Measurements from ENCODE around the gene APH1B.

APH1B gene

DNA sequence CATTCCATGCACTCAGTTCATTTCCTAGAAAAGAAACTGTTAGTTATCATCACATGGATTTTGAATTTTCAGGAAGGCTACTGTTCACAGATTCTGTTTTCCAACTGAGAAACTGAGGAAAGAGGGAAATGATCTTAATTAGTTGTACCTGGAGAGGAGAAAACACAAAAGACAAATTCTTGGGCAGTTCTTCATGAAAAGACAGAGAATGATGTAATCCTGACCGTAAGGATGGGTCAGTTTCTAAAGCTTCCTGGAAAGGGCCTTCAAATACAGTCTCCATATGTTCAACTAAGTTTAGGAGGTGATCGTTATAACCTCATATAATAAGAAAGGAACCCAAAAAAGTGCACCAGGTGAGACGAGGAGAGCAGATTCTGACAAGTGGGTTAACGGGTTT, 59.6 kb downstream of the APH1B start:
- Mint-ChIP-seq H3K27ac (no peak overlapping the region), H3K9me3 (no peaks in the 10 kb centered on the region), H3K27me3 (ENCODE audit: low read depth, poor library complexity) (peaks cover 26% of the 10 kb centered on the region), H3K36me3 (ENCODE audit: low read depth) (peaks cover 40% of the 10 kb centered on the region), H3K4me1 (peaks cover 25% of the 10 kb centered on the region), H3K4me3 (no peak overlapping the region)
- no peak for DNase-seq
- TF ChIP-seq CTCF (IDR thresholded peaks at IDR 0.05), result no peak

GRCh38 chr15:63338170-63338569, 60.8 kb downstream of the APH1B start:
- H3K9me3 Mint-ChIP-seq, result no peaks in the 10 kb centered on the region
- peaks cover 44% of the 10 kb centered on the region for H3K36me3 Mint-ChIP-seq (ENCODE audit: low read depth)
- no peak overlapping the region for H3K4me3 Mint-ChIP-seq
- H3K27ac Mint-ChIP-seq, result no peak overlapping the region
- no peak for TF ChIP-seq CTCF (IDR thresholded peaks at IDR 0.05)
- no peak for DNase-seq
- peaks cover 14% of the 10 kb centered on the region for H3K4me1 Mint-ChIP-seq
- peaks cover 26% of the 10 kb centered on the region for H3K27me3 Mint-ChIP-seq (ENCODE audit: low read depth, poor library complexity)

GRCh38 chr15:63339006-63339766, 61.8 kb downstream of the APH1B start:
- no peak for TF ChIP-seq CTCF (IDR thresholded peaks at IDR 0.05)
- Mint-ChIP-seq H3K4me1 (peaks cover 18% of the 10 kb centered on the region), H3K27me3 (ENCODE audit: low read depth, poor library complexity) (peaks cover 26% of the 10 kb centered on the region)

GRCh38 chr15:63339836-63340235, 62.4 kb downstream of the APH1B start:
- Mint-ChIP-seq H3K9me3 (no peaks in the 10 kb centered on the region), H3K27me3 (ENCODE audit: low read depth, poor library complexity) (peaks cover 26% of the 10 kb centered on the region), H3K36me3 (ENCODE audit: low read depth) (peaks cover 44% of the 10 kb centered on the region), H3K4me3 (no peak overlapping the region), H3K4me1 (peaks cover 23% of the 10 kb centered on the region), H3K27ac (no peak overlapping the region)
- TF ChIP-seq CTCF (IDR thresholded peaks at IDR 0.05), result no peak
- no peak for DNase-seq

More at GRCh38 chr15:63339006-63339766, 61.8 kb downstream of the APH1B start:
- Mint-ChIP-seq H3K27ac (no peak overlapping the region), H3K9me3 (no peaks in the 10 kb centered on the region), H3K4me3 (no peak overlapping the region), H3K36me3 (ENCODE audit: low read depth) (peaks cover 44% of the 10 kb centered on the region)
- DNase-seq, result no peak

- peaks cover 25% of the 10 kb centered on the region for H3K4me1 Mint-ChIP-seq
Observed at GRCh38 chr15:63340353-63340752, 62.9 kb downstream of the APH1B start.

More at GRCh38 chr15:63340353-63340752, 62.9 kb downstream of the APH1B start:
- no peak for DNase-seq
- TF ChIP-seq CTCF (IDR thresholded peaks at IDR 0.05), result no peak
- H3K36me3 Mint-ChIP-seq (ENCODE audit: low read depth), result peaks cover 44% of the 10 kb centered on the region
- H3K27me3 Mint-ChIP-seq (ENCODE audit: low read depth, poor library complexity), result peaks cover 26% of the 10 kb centered on the region
- no peaks in the 10 kb centered on the region for H3K9me3 Mint-ChIP-seq
- H3K27ac Mint-ChIP-seq, result no peak overlapping the region
- H3K4me3 Mint-ChIP-seq, result no peak overlapping the region
